ENCODE results near the gene DHTKD1.

GRCh38 chr10:12103802-12104201, 35.0 kb downstream of the DHTKD1 start:
- TF ChIP-seq CTCF (conservative IDR thresholded peaks at IDR 0.05; ENCODE audit: low read depth, low read length) (no peak), EZH2phosphoT487 (IDR thresholded peaks at IDR 0.05; ENCODE audit: borderline replicate concordance, low read length) (no peak), EZH2 (IDR thresholded peaks at IDR 0.05; ENCODE audit: low read length, unreplicated experiment) (no peak)
